GM18507 (cell line): Measurements from ENCODE around the gene TXNL1.

ENCODE experiments used
- DNase-seq: peaks from one replicate; pipeline ENCODE4 v3.0.0; 2011; ENCODE audit warnings: low read depth; ENCODE audit not compliant: insufficient read length; ENCODE audit errors: extremely low spot score
- FAIRE-seq: peaks from 2 replicates; lab custom pipeline; 2011; peaks lifted over from hg19 to GRCh38; lab: Jason Lieb, UNC

The TXNL1 gene

GRCh38 chr18:56647951-56648893 is 9.8 kb upstream of the TXNL1 start:
- DNase-seq (no peak), FAIRE-seq (no peak)

GRCh38 chr18:56647071-56647470 is 8.7 kb upstream of the TXNL1 start:
- no peak for DNase-seq
- no peak for FAIRE-seq

- FAIRE-seq (peak; percentile 56), DNase-seq (no peak)
These were observed 7.1 kb upstream of the TXNL1 start for GRCh38 chr18:56645415-56646016.

DNA sequence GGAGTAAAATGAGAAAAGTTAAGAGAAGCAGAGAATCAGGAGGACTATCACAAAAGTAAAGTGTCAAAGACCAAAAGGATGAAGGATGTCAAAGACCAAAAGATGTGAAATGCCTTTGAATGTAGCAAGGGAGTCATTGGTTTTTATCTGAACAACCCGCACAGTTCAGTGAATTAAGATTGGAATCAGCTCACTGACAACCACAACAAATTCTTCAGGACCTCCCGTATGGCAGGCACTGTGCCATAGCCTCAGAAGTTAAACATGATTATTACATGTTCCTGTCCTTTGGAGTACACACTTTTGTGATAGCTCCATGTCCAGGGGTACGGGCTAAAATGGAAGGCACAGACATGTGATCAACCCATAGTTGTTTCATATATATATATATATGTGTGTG is 5.0 kb upstream of the TXNL1 start:
- FAIRE-seq (no peak), DNase-seq (no peak)

GRCh38 chr18:56641714-56642337 is 3.4 kb upstream of the TXNL1 start:
- FAIRE-seq = no peak
- DNase-seq = no peak

DNA sequence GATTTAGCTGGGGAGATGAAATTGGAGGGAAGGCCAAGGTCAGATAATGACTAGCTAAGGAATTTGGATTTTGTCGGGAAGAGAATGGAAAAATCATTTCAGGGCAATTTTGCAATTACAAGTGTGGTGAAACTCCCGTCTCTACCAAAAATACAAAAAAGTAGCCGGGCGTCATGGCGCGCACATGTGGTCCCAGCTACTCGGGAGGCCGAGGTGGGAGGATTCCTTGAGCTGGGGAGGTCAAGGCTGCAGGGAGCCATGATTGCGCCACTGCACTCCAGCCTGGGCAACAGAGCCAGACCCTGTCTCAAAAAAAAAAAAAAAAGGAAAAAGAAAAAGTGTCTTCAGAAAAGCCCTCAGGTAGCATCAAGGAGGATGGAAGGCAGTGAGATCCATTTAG is 1.2 kb upstream of the TXNL1 start:
- FAIRE-seq = no peak

DNA sequence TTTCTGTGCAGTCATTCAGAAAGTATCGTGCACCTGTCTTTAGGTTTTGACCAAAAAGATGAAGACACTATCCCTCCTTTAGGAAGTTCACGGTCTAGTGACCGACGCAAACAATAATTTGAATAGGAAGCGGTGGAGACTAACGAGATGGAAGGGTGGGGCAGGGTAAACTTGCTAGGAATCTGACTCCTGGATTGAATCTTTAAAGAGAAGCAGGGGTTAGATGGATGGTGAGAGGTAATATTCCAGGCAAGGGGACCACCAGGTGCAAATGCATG is 651 bp upstream of the TXNL1 start:
- no peak for DNase-seq

More for the DNA sequence above, 1.2 kb upstream of the TXNL1 start:
- DNase-seq = no peak

GRCh38 chr18:56637711-56638231 is 621 bp downstream of the TXNL1 start:
- DNase-seq = no peak
- FAIRE-seq = no peak

More for the DNA sequence above, 651 bp upstream of the TXNL1 start:
- no peak for FAIRE-seq

DNA sequence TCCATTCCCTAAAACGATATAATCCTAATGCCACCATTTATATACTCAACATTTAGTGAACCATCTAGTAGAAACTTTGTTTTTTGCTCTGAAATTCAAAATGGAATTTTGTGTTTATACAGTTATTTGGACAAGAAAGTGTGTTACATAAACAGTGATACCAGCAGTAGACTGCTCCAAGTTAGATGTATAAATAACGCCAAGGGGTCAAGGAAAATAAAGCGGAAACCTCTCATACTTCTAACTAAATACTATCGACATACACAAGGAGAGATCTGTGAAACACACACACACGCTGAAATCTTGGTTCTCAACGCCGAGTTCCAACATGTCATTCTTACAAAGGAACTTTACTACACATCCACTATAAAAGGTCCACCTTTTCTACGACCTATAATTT is 1.2 kb downstream of the TXNL1 start:
- no peak for FAIRE-seq
- no peak for DNase-seq

GRCh38 chr18:56635007-56635406 is 3.4 kb downstream of the TXNL1 start:
- no peak for FAIRE-seq
- DNase-seq = no peak

- FAIRE-seq (no peak), DNase-seq (no peak)
These were observed 6.0 kb downstream of the TXNL1 start for GRCh38 chr18:56632070-56633022.

DNA sequence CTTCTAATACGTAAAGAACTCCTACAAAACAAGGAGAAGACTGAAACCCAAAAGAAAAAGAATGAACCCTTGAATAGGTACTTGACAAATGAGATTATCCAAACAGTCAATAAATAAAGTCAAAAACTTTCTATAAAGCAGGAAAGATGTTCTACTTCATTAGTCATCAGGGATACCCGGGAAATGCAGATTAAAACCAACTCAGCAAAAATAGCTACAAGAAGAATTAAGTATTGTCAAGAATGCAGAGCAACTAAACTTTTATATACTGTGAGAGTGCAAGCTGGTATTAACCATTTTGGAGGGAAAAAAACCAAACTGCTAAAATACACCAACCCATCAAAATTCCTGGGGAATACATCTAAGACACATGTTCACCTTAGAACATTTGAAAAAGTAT is 10.4 kb downstream of the TXNL1 start:
- DNase-seq (no peak), FAIRE-seq (no peak)

- no peak for DNase-seq
- FAIRE-seq = no peak
These were observed 22.5 kb downstream of the TXNL1 start for GRCh38 chr18:56615738-56616520.

DNA sequence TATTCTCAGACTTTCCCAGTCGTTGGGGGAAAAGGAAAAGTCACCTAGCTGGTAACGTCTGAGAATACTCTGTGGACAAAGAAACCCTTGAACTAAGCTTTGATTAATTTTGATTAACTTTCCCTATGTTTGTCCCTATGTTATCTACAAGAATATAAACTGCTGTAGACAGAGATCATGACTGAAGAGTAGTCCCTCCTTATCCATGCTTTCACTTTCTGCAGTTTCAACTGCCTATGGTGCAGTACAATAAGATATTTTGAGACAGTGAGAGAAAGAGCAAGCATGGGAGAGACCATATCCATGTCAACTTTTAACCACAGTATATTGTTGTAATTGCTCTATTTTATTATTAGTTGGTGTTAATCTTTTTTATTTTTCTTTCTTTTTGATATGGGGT is 31.8 kb downstream of the TXNL1 start:
- no peak for FAIRE-seq
- DNase-seq = no peak

DNA sequence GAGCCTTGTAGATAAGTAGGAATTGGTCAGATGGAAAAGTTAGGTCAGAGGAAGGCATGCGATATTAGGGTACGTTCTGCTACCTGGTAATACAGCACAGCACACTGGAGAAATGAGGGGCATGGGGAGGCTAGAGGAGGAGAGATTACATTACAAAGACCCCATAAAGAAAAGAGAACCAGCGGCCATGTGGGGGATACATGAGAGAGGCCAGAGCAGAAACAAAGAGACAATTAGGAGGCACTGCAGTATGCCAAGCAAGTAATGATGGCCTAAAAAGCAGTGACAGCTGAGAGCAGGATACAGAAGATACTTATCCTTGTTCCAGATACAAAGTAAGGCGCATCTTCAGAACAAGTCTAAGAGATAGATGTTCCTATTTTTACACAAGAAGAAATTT is 40.0 kb downstream of the TXNL1 start:
- FAIRE-seq (no peak), DNase-seq (no peak)

- DNase-seq (no peak), FAIRE-seq (no peak)
These were observed 44.5 kb downstream of the TXNL1 start for GRCh38 chr18:56593906-56594305.

GRCh38 chr18:56580026-56580425 is 58.4 kb downstream of the TXNL1 start:
- no peak for DNase-seq

DNA sequence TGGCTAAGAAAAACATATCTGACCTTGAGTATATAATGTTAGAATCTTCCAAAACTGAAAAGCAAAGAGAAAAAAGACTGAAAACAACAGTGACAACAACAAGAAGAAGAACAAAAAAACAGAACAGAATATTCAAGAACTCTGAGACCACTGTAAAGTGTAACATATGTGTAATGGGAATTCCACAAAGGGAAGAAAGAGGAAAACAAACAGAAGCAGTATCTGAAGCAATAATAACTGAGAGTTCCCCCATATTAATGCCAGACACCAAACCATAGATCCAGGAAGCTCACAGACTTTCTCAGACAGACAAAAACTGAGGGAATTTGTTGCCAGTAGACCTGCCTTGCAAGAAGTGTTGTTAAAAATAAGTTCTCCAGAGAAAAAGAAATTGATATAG is 58.9 kb downstream of the TXNL1 start:
- DNase-seq = no peak
- no peak for FAIRE-seq

More at GRCh38 chr18:56580026-56580425, 58.4 kb downstream of the TXNL1 start:
- FAIRE-seq = no peak
